ENCODE data around the gene TRIM22. TPM values are rescaled to one million over a fixed set of nuclear protein-coding genes. Genes with fewer than 3 reads are reported as not detected.

The TRIM22 gene
- total RNA-seq, 6 experiments from 2014 or later: 77.9 to 131 (median 118) TPM

- TF ChIP-seq CTCF (IDR thresholded peaks at IDR 0.05): peak; percentile 16; the same call in 1 of the 2 replicates
- H3K4me1 Mint-ChIP-seq (ENCODE audit: low read depth): no peaks in the 10 kb centered on the region
- peaks cover 12% of the 10 kb centered on the region for H3K36me3 Mint-ChIP-seq (ENCODE audit: low read depth)
- H3K27me3 Mint-ChIP-seq (ENCODE audit: insufficient read depth): no peaks in the 10 kb centered on the region; the same call in 1 of the 2 replicates
- peaks cover under 1% of the 10 kb centered on the region; the same call in 1 of the 2 replicates for H3K9me3 Mint-ChIP-seq
- H3K4me3 Mint-ChIP-seq: no peak overlapping the region
- no peak for DNase-seq
- H3K27ac Mint-ChIP-seq: no peak overlapping the region
These were observed 31.3 kb upstream of the TRIM22 start for GRCh38 chr11:5658318-5658717.

GRCh38 chr11:5663511-5663910, 26.1 kb upstream of the TRIM22 start:
- no peaks in the 10 kb centered on the region; the same call in 1 of the 2 replicates for H3K27me3 Mint-ChIP-seq (ENCODE audit: insufficient read depth)
- H3K36me3 Mint-ChIP-seq (ENCODE audit: low read depth): peaks cover 25% of the 10 kb centered on the region
- TF ChIP-seq CTCF (IDR thresholded peaks at IDR 0.05): no peak
- no peak for DNase-seq
- H3K9me3 Mint-ChIP-seq: no peaks in the 10 kb centered on the region
- peaks cover 9% of the 10 kb centered on the region for H3K4me1 Mint-ChIP-seq (ENCODE audit: low read depth)
- H3K4me3 Mint-ChIP-seq: no peak overlapping the region
- H3K27ac Mint-ChIP-seq: no peak overlapping the region

GRCh38 chr11:5665051-5665570, 24.5 kb upstream of the TRIM22 start:
- no peak for TF ChIP-seq CTCF (IDR thresholded peaks at IDR 0.05)
- no peak for DNase-seq
- Mint-ChIP-seq H3K9me3 (no peaks in the 10 kb centered on the region), H3K4me3 (no peak overlapping the region), H3K36me3 (ENCODE audit: low read depth) (peaks cover 25% of the 10 kb centered on the region), H3K4me1 (ENCODE audit: low read depth) (peaks cover 9% of the 10 kb centered on the region), H3K27ac (no peak overlapping the region), H3K27me3 (ENCODE audit: insufficient read depth) (no peaks in the 10 kb centered on the region; the same call in 1 of the 2 replicates)

- Mint-ChIP-seq H3K4me1 (ENCODE audit: low read depth) (peaks cover 9% of the 10 kb centered on the region), H3K27ac (peak overlapping the region; percentile 27), H3K27me3 (ENCODE audit: insufficient read depth) (no peaks in the 10 kb centered on the region; the same call in 1 of the 2 replicates), H3K4me3 (no peak overlapping the region), H3K9me3 (no peaks in the 10 kb centered on the region), H3K36me3 (ENCODE audit: low read depth) (peaks cover 25% of the 10 kb centered on the region)
- DNase-seq: no peak
- TF ChIP-seq CTCF (IDR thresholded peaks at IDR 0.05): no peak
These were observed 23.7 kb upstream of the TRIM22 start for GRCh38 chr11:5665746-5666401.

GRCh38 chr11:5666402-5666793, 23.2 kb upstream of the TRIM22 start:
- H3K4me1 Mint-ChIP-seq (ENCODE audit: low read depth): peaks cover 11% of the 10 kb centered on the region
- H3K36me3 Mint-ChIP-seq (ENCODE audit: low read depth): peaks cover 25% of the 10 kb centered on the region
- TF ChIP-seq CTCF (IDR thresholded peaks at IDR 0.05): no peak
- no peaks in the 10 kb centered on the region for H3K9me3 Mint-ChIP-seq
- no peaks in the 10 kb centered on the region for H3K27me3 Mint-ChIP-seq (ENCODE audit: insufficient read depth)
- H3K27ac Mint-ChIP-seq: 0 out of 2 replicates have a peak overlapping the region, but pooled peaks have one; percentile 3
- no peak overlapping the region for H3K4me3 Mint-ChIP-seq
- no peak for DNase-seq
